NT2/D1 (cell line): ENCODE measurements around the gene C2orf68.

Experiments used
- SUZ12 ChIP-seq: IDR thresholded peaks from 2 replicates; pipeline ENCODE4 v1.6.1; 2011; ENCODE audit not compliant: insufficient read length, insufficient read depth; ENCODE audit errors: extremely low read depth
- YY1 ChIP-seq: IDR thresholded peaks from 2 replicates; pipeline ENCODE4 v1.6.1; 2011; ENCODE audit not compliant: insufficient read length, insufficient read depth
- ZNF274 ChIP-seq: IDR thresholded peaks from 2 replicates; pipeline ENCODE4 v1.6.1; 2011; ENCODE audit warnings: mild to moderate bottlenecking, low read depth, low read length

- TF ChIP-seq ZNF274 = no peak
- no peak for TF ChIP-seq YY1
- no peak for TF ChIP-seq SUZ12
Measured at GRCh38 chr2:85611705-85612587, at the start of gene C2orf68.
